Activated naive CD4-positive, alpha-beta T cell treated with Interleukin-2 at 50 U/mL for 16 hours (primary cell): ENCODE data around the gene TRAF3IP1.
"Not testable (repeated sequence)": the region's sequence is repeated elsewhere in the genome, so short reads cannot be mapped to it uniquely, and the experiment has no call there.

ENCODE experiments used
- DNase-seq: peaks from one replicate; pipeline ENCODE4 v3.0.0-alpha.2; 2020

Gene TRAF3IP1

GRCh38 chr2:238313289-238313990, 6.9 kb upstream of the TRAF3IP1 start:
- DNase-seq: no peak

GRCh38 chr2:238313991-238314350, 6.3 kb upstream of the TRAF3IP1 start:
- no peak for DNase-seq

GRCh38 chr2:238314576-238314975, 5.7 kb upstream of the TRAF3IP1 start:
- no peak for DNase-seq

GRCh38 chr2:238315031-238315595, 5.2 kb upstream of the TRAF3IP1 start:
- no peak for DNase-seq

DNA sequence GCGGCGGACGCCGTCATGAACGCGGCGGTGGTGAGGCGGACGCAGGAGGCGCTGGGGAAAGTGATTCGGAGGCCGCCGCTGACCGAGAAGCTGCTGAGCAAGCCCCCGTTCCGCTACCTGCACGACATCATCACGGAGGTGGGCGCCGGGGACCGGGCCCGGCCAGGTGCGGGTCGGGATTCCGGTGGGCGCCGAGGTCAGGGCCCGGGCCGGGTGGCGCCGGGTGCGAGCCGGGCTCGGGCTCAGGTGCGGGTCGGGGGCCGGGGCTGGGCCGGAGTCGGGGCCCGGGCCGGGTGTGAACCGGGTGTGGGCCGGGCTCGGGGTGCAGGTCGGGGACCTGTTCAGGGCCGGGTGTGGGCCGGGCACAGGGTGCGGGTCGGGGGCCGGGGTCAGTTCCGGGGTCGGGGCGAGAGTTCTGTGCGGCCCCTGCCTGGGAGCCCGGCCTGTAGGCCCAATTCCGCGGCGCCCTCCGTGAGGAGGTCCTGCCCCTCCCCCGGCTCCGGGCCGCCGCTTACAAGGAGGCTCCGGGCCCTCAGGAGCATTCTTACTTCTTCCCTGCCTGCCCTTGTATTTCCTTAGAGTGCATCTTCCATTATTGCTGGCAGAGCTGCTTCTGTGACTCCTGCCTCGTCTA, 447 bp downstream of the TRAF3IP1 start:
- DNase-seq: no peak

DNA sequence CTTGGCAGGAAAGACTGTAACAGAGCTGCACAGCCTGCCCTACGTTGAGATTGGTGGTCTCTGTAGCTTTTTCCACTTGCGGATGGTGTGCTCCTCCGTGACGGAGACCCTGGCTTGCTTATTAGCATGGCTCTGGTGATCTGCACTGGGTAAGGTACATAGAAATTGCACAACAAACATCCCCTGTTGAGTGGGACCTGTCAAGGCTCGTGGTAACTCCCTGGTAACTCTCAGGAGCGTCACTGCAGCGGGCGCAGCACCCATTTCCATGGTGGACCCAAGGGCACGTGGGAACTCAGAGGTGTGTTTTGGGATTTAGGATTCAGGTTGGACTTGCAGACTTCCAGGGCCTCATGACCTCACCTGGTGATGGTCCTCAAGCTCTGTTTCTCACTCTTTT, 1.1 kb downstream of the TRAF3IP1 start:
- no peak for DNase-seq

DNA sequence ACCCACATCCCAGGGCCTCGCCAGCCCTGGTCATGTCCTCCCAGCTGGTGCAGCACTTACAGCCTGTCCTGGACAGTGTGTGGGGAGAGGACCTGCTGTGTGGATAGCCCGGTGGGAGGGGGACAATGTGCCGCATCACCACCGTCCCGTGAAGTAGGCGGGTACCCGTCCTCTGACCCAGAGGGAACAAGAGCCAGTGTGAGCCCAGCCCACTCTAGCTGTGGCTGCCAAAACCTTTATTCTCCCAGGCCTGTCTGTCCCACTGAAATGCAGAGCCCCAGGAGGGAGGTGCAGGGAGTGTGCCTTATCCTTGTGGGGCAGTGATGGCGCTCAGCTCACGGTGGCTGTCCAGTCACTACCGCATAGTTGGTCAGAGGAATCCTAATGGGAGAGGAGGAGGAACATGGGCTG, 1.7 kb downstream of the TRAF3IP1 start:
- DNase-seq: no peak

- DNase-seq: not testable (repeated sequence)
These were observed 3.9 kb downstream of the TRAF3IP1 start for GRCh38 chr2:238324248-238324647.

- DNase-seq: no peak
These were observed 5.4 kb downstream of the TRAF3IP1 start for GRCh38 chr2:238325694-238326093.

DNA sequence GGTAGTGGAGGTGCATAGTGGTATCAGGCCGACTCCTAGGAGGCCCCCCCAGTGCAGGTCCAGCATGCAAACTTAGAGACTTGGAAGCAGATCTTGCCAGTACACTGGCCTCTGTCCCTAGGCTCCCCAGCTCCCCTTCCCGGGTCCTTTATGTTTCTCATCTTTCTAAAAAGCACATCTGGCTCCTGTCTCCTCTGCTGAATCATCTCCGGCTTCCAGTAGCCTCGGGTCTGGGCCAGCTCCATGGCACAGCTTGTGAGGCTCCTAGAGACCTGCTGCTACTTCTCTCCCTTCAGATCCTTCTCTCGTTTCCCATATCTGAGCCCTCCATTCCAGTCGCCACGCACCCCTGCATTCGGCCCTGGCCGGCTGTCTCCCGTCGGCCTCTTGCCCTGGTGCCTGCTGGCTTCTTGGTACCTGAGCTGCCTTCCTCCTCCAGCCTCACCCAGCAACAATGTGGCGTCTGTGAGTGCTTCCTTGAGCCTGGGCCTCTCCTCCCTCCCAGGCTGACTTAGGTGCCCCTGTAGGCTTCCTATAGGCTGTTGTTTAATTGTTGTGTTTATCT, 6.6 kb downstream of the TRAF3IP1 start:
- DNase-seq: no peak

- no peak for DNase-seq
These were observed 7.4 kb downstream of the TRAF3IP1 start for GRCh38 chr2:238327751-238328150.

DNA sequence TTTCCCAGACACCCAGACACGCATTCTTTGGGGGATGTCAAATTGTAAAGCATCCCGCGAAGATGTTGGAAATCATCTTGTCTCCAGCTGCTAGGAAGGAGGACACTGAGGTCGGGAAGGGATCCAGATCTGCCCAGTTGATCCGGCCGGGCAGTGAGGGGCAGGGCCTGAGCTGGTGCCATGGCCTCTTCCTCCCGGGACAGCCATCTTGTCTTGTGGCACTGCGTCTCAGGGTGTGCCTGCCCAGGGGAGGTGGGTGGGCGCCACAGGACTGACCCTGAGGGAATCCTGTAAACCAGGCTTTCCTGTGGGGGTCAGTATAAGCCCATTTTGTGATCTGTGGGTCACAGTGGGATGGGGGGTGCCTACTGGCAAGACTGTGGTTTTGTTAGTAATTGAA, 10.1 kb downstream of the TRAF3IP1 start:
- no peak for DNase-seq

GRCh38 chr2:238331916-238332315, 11.6 kb downstream of the TRAF3IP1 start:
- no peak for DNase-seq

DNA sequence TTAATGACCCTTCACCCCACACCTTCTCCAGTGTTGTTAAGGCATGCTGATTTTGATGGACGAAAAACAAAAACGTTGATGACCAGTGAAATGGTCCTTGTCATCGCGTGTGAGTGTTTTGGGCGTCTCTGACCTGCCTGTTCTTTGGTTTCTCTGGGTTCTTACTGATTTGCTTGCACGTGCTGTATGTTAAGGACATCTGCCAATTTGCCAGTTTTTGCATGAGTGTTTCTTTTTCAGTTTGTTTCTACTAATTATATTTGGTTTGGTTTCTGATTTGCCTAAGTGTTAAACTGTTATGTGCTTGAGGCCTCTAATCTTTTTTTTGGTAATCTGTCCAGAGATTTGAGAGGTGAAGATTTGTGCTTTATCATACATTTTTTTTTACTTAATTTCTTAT, 14.6 kb downstream of the TRAF3IP1 start:
- DNase-seq: no peak

DNA sequence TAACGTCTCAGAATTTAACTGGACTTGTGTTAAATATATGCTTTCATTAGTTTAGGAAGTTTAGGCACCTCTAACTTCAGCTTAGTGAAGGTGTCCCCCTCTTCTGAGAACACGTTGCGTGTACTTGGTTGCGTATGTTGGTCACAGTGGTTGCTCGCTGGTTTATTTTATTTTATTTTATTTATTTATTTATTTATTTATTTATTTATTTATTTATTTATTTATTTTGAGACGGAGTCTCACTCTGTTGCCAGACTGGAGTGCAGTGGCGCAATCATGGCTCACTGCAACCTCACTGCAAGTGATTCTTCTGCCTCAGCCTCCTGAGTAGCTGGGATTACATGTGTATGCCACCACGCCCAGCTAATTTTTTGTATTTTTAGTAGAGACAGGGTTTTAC, 15.3 kb downstream of the TRAF3IP1 start:
- DNase-seq: not testable (repeated sequence)

- no peak for DNase-seq
These were observed 15.8 kb downstream of the TRAF3IP1 start for GRCh38 chr2:238336151-238336550.

- no peak for DNase-seq
These were observed 16.6 kb downstream of the TRAF3IP1 start for GRCh38 chr2:238336793-238337444.

- no peak for DNase-seq
These were observed 17.5 kb downstream of the TRAF3IP1 start for GRCh38 chr2:238337846-238338245.

DNA sequence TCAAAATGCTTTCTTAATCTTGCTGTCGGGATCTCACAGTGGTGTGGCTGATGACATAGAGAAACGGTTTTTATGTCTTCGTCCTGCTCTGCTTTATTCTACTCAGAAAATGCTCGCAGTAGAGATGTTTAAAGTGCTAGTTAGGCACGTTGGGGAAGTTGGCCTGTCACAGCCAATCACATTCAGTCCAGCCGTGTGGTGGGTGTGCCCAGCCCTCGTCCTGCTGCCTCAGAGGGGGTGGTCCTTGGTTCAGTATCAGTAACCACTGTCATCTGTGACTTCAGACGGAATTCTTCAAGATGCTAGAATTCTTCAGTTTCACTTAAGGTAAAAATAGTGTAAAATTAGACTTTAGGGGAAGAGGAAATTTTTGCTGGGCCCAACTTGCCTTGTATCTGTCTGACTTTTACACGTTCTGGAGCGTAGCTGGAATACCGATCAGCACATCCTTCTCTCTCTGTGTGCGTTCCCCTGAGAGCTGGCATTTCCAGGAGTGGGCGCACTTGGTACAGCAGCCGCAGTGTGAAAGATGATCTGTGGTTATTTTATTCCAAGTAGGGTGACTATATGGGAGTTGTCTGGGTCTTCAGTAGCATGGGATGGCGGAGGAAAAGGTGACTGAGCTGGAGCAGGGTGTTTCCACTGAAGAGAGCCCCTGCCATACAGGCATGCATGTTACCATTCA, 18.5 kb downstream of the TRAF3IP1 start:
- no peak for DNase-seq

GRCh38 chr2:238339395-238339780, 19.1 kb downstream of the TRAF3IP1 start:
- no peak for DNase-seq

GRCh38 chr2:238339814-238340213, 19.5 kb downstream of the TRAF3IP1 start:
- DNase-seq: no peak

DNA sequence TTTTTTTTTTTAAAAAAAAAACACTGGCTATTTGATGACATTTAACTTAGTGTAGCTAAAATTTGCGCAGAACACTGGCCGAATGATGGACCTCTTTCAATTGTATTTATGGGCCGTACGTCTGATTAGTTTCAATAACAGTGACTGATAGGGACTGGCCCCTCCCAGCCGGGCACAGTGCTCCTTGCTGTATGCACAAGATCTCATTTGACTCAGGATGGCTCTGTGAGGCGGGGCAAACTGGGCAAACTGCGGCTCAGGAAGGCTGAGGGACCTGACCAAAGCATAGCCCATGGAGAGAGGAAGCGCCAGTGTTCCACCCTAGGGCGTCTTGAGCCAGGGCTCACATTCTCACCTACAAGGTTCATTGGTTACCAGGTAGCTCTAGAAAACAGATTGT, 21.2 kb downstream of the TRAF3IP1 start:
- no peak for DNase-seq

GRCh38 chr2:238344035-238344434, 23.7 kb downstream of the TRAF3IP1 start:
- no peak for DNase-seq
